Endothelial cell of umbilical vein (primary cell): ENCODE measurements around the gene CTBP1. TPM values are rescaled to one million over a fixed set of nuclear protein-coding genes. Genes with fewer than 3 reads are reported as not detected.

Experiments
- BruUV-seq: library from RNA; stranded (reverse); fragments of 400-500 nt; replicated peaks from 2 replicates; lab custom pipeline; 2021; lab: Mats Ljungman, UMichigan
- CTCF ChIA-PET: fragments of 300-600, 350-600 bp; sonication (Branson Sonifier 250); formaldehyde crosslinking; loops from one replicate; lab custom pipeline; 2021; ENCODE audit warnings: antibody characterized with exemption, inconsistent platforms; lab: Charles Lee
- POLR2A ChIA-PET: fragments of 300-600, 350-600 bp; sonication (Branson Sonifier 250); formaldehyde crosslinking; loops from one replicate; lab custom pipeline; 2021; ENCODE audit warnings: antibody characterized with exemption, inconsistent platforms; lab: Charles Lee
- DNase-seq: peaks from one replicate; pipeline ENCODE4 v3.0.0-alpha.2; 2011; ENCODE audit warnings: low read depth, low spot score
- FAIRE-seq: peaks from 2 replicates; lab custom pipeline; 2011; peaks lifted over from hg19 to GRCh38; lab: Jason Lieb, UNC
- H2AFZ ChIP-seq: 2 replicates; pipeline ENCODE4 v1.6.0; 2012; ENCODE audit warnings: low read depth, low read length, control low read depth, inconsistent platforms
- H3K27ac ChIP-seq: 2 replicates; pipeline ENCODE4 v1.5.1; 2011; ENCODE audit warnings: low read depth, mild to moderate bottlenecking, control low read depth, low read length, moderate library complexity; ENCODE audit not compliant: insufficient read depth
- H3K27me3 ChIP-seq, 2 experiments: 2 replicates each; pipeline versions ENCODE4 v1.6.0 to v1.6.1; 2011; ENCODE audit warnings: low read length in 2 of 2, mixed read lengths in 1 of 2; ENCODE audit not compliant: control insufficient read depth in 2 of 2, insufficient read depth in 2 of 2
- H3K36me3 ChIP-seq, 2 experiments: 2 replicates in 1 of 2; 3 replicates in 1 of 2; pipeline ENCODE4 v1.5.1; 2011; ENCODE audit warnings: low read length in 2 of 2, mild to moderate bottlenecking in 1 of 2, moderate library complexity in 1 of 2; ENCODE audit not compliant: control insufficient read depth in 2 of 2, insufficient read depth in 2 of 2; ENCODE audit errors: extremely low read depth in 1 of 2
- H3K4me1 ChIP-seq: 3 replicates; pipeline ENCODE4 v1.5.1; 2011; ENCODE audit warnings: mild to moderate bottlenecking, low read length; ENCODE audit not compliant: control insufficient read depth, insufficient read depth; ENCODE audit errors: extremely low read depth
- H3K4me2 ChIP-seq: 2 replicates; pipeline ENCODE4 v1.6.1; 2011; ENCODE audit warnings: low read length, control low read depth, mixed read lengths; ENCODE audit not compliant: insufficient read depth
- H3K4me3 ChIP-seq, 3 experiments: fragments of 200-600 bp in 1 of 3; sonication (generic), shearing (Covaris generic) in 1 of 3; replicated peaks in 1 of 3; 2 replicates each; pipeline ENCODE4 v1.5.1; 2011 to 2016; ENCODE audit warnings: control low read depth in 3 of 3, low read length in 3 of 3, mild to moderate bottlenecking in 2 of 3, inconsistent platforms in 1 of 3, low read depth in 1 of 3, moderate library complexity in 1 of 3; ENCODE audit not compliant: insufficient read depth in 1 of 3
- H3K79me2 ChIP-seq: 2 replicates; pipeline ENCODE4 v1.6.0; 2012; ENCODE audit warnings: low read length, inconsistent platforms; ENCODE audit not compliant: control insufficient read depth, insufficient read depth
- H3K9ac ChIP-seq: replicated peaks from 2 replicates; pipeline ENCODE3; 2011; ENCODE audit warnings: low read length, control low read depth; ENCODE audit not compliant: insufficient read depth; ENCODE audit errors: extremely low read depth
- H3K9me1 ChIP-seq: replicated peaks from 3 replicates; pipeline ENCODE4 v1.6.0; 2011; ENCODE audit warnings: mild to moderate bottlenecking, low read length; ENCODE audit not compliant: control insufficient read depth, insufficient read depth; ENCODE audit errors: extremely low read depth
- H3K9me3 ChIP-seq: replicated peaks from 2 replicates; pipeline ENCODE4 v1.5.1; 2012; ENCODE audit warnings: low read length, inconsistent platforms; ENCODE audit not compliant: control insufficient read depth, insufficient read depth
- H4K20me1 ChIP-seq: replicated peaks from 2 replicates; pipeline ENCODE3; 2011; ENCODE audit warnings: mild to moderate bottlenecking, low read length; ENCODE audit not compliant: control insufficient read depth, insufficient read depth; ENCODE audit errors: extremely low read depth
- EZH2 ChIP-seq: IDR thresholded peaks from 2 replicates; pipeline ENCODE4 v1.6.1; 2012; ENCODE audit warnings: borderline replicate concordance, low read depth, mild to moderate bottlenecking, moderate library complexity, low read length, inconsistent platforms; ENCODE audit not compliant: severe bottlenecking
- FOS ChIP-seq: IDR thresholded peaks from 2 replicates; pipeline ENCODE4 v1.6.1; 2011; ENCODE audit warnings: mild to moderate bottlenecking, low read length, moderate library complexity, borderline replicate concordance; ENCODE audit not compliant: insufficient read depth
- GATA2 ChIP-seq: IDR thresholded peaks from 2 replicates; pipeline ENCODE4 v1.7.0; 2011; ENCODE audit warnings: low read depth, mild to moderate bottlenecking, moderate library complexity, mixed read lengths, low read length; ENCODE audit not compliant: insufficient read length, insufficient read depth
- JUN ChIP-seq: IDR thresholded peaks from 2 replicates; pipeline ENCODE4 v1.6.1; 2011; ENCODE audit warnings: borderline replicate concordance, low read depth; ENCODE audit not compliant: insufficient read length, insufficient read depth
- MYC ChIP-seq: IDR thresholded peaks from one replicate; pipeline ENCODE4 v1.6.1; 2011; ENCODE audit warnings: mild to moderate bottlenecking, low read depth, low read length
- POLR2A ChIP-seq: IDR thresholded peaks from 2 replicates; pipeline ENCODE4 v1.6.1; 2012; ENCODE audit warnings: low read depth, mild to moderate bottlenecking, control low read depth, low read length
- POLR2AphosphoS5 ChIP-seq: IDR thresholded peaks from 2 replicates; pipeline ENCODE4 v1.6.1; 2012; ENCODE audit warnings: low read depth, mild to moderate bottlenecking, control low read depth, low read length, moderate library complexity; ENCODE audit not compliant: insufficient read depth
- dilution Hi-C: fragments of 300-500 bp; cut with MboI; formaldehyde crosslinking; loops from one replicate; pipeline ENCODE4 v1.15.0; 2019; ENCODE audit warnings: low sequenced_read_pairs; ENCODE audit not compliant: extremely low pct_ligation_motif_present
- intact Hi-C: fragments of 100-400 bp; cut with micrococcal nuclease; formaldehyde crosslinking; loops from one replicate; pipeline ENCODE4 v1.10.0; 2022
- polyA plus RNA-seq, 4 experiments: library from polyadenylated mRNA; depleted of rRNA in 3 of 4; stranded (reverse) in 3 of 4; unstranded in 1 of 4; fragments of >200 nt; gene quantifications; 2 replicates each; pipeline versions ENCODE4 v1.2.1 to v1.2.3, GENCODE V29; 2011 to 2012; ENCODE audit warnings: missing spikeins in 1 of 4
- total RNA-seq: library from RNA; stranded (reverse); gene quantifications from 2 replicates; pipeline ENCODE4 v1.2.3, GENCODE V29; 2021
- TF ChIP-seq, protein P1 (sequence below): IDR thresholded peaks from 2 replicates; pipeline ENCODE4 v1.6.1; 2011; ENCODE audit not compliant: insufficient read depth, insufficient read length
- TF ChIP-seq, protein P2 (sequence below), 2 donors: IDR thresholded peaks; 1 replicate in 1 of 2; 2 replicates in 1 of 2; pipeline ENCODE4 v1.5.1; 2011; ENCODE audit warnings: low read length in 2 of 2, mild to moderate bottlenecking in 2 of 2, moderate library complexity in 2 of 2, control low read depth in 1 of 2, inconsistent platforms in 1 of 2, low read depth in 1 of 2; ENCODE audit not compliant: insufficient read depth in 1 of 2; ENCODE audit errors: extremely low read depth in 1 of 2

Gene CTBP1
- total and polyA plus RNA-seq, 2 donors (not counting 3 experiments of a cell fraction or from before 2014, with no cell fraction given) = 165 to 167 TPM

DNA sequence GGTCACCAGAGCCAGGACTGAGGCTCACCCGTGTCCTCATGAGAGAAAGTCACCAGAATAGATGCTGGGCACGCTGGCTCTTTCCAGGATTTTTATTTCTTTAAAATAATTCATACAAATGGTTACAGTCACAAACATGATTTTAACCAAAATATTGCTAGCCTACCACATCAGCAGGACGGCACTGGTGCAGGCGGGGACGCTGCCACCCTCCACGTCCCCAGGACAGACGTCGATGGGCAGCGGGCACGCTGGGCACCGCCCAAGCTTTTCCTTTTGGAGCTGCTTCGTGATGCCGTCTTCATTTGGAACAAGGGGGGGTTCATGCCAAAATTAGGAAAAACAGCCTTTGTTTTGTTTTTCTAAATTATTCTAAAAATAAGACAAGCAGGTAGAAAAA lies 37.6 kb downstream of the CTBP1 start:
- no peaks in the 10 kb centered on the region for H3K9me3 ChIP-seq
- H2AFZ ChIP-seq = no peak overlapping the region
- H4K20me1 ChIP-seq = no peaks in the 10 kb centered on the region
- H3K4me3 ChIP-seq = no peak overlapping the region
- DNase-seq (no peak), FAIRE-seq (no peak)
- no peak for TF ChIP-seq JUN
- TF ChIP-seq, protein P1, sequence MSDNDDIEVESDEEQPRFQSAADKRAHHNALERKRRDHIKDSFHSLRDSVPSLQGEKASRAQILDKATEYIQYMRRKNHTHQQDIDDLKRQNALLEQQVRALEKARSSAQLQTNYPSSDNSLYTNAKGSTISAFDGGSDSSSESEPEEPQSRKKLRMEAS = no peak
- no peak for TF ChIP-seq GATA2
- no peak for TF ChIP-seq EZH2
- TF ChIP-seq MYC = no peak
- TF ChIP-seq FOS = no peak
- no peak for TF ChIP-seq POLR2AphosphoS5
- no peak for TF ChIP-seq POLR2A
- TF ChIP-seq, protein P2, sequence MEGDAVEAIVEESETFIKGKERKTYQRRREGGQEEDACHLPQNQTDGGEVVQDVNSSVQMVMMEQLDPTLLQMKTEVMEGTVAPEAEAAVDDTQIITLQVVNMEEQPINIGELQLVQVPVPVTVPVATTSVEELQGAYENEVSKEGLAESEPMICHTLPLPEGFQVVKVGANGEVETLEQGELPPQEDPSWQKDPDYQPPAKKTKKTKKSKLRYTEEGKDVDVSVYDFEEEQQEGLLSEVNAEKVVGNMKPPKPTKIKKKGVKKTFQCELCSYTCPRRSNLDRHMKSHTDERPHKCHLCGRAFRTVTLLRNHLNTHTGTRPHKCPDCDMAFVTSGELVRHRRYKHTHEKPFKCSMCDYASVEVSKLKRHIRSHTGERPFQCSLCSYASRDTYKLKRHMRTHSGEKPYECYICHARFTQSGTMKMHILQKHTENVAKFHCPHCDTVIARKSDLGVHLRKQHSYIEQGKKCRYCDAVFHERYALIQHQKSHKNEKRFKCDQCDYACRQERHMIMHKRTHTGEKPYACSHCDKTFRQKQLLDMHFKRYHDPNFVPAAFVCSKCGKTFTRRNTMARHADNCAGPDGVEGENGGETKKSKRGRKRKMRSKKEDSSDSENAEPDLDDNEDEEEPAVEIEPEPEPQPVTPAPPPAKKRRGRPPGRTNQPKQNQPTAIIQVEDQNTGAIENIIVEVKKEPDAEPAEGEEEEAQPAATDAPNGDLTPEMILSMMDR (IDR thresholded peaks at IDR 0.05; ENCODE audit: extremely low read depth in 1 of 2, insufficient read depth in 1 of 2, low read depth in 1 of 2, low read length in 2 of 2) = no peak
- no peaks in the 10 kb centered on the region for H3K79me2 ChIP-seq
- no peak overlapping the region for H3K27ac ChIP-seq
- no peak overlapping the region for H3K4me2 ChIP-seq
- ChIA-PET POLR2A (no interaction called here), CTCF (interaction anchor here (1.3 kb wide), 1 partner anchor 56 kb away, joined by 4 read pairs; no protein-coding TSS in a partner anchor)
- H3K9me1 ChIP-seq = no peaks in the 10 kb centered on the region
- no peaks in the 10 kb centered on the region for H3K4me1 ChIP-seq
- H3K27me3 ChIP-seq = no peaks in the 10 kb centered on the region
- intact Hi-C loops = no loop called here
- no peak overlapping the region for H3K9ac ChIP-seq
- no TSS peak for BruUV-seq
- peaks cover 8 to 30% of the 10 kb centered on the region in 2 experiments for H3K36me3 ChIP-seq
- dilution Hi-C loops = no loop called here
